Neural progenitor cell (in vitro differentiated cells): ENCODE measurements around the gene EYS. TPM values are rescaled to one million over a fixed set of nuclear protein-coding genes. Genes with fewer than 3 reads are reported as not detected.
"Not testable (repeated sequence)": the region's sequence is repeated elsewhere in the genome, so short reads cannot be mapped to it uniquely, and the experiment has no call there.

Experiments used
- DNase-seq: peaks from one replicate; pipeline ENCODE4 v3.0.0-alpha.2; 2016; ENCODE audit warnings: low spot score
- H2AFZ ChIP-seq: fragments of 200-600 bp; sonication (generic); replicated peaks from 2 replicates; pipeline ENCODE4 v1.6.1; 2016; ENCODE audit warnings: antibody characterized with exemption
- H3F3A ChIP-seq: fragments of 200-600 bp; sonication (generic); 2 replicates; pipeline ENCODE4 v1.6.1; 2016; ENCODE audit warnings: antibody characterized with exemption, low read depth
- H3K27ac ChIP-seq: fragments of 200-600 bp; sonication (generic); 2 replicates; pipeline ENCODE4 v1.5.1; 2016; ENCODE audit warnings: mild to moderate bottlenecking
- H3K27me3 ChIP-seq: fragments of 200-600 bp; sonication (generic); 2 replicates; pipeline ENCODE4 v1.6.1; 2016; ENCODE audit warnings: mild to moderate bottlenecking, moderate library complexity
- H3K36me3 ChIP-seq: fragments of 200-600 bp; sonication (generic); 2 replicates; pipeline ENCODE4 v1.5.1; 2016
- H3K4me1 ChIP-seq: fragments of 200-600 bp; sonication (generic); 2 replicates; pipeline ENCODE4 v1.6.1; 2016; ENCODE audit warnings: mixed run types
- H3K4me2 ChIP-seq: fragments of 200-600 bp; sonication (generic); 2 replicates; pipeline ENCODE4 v1.6.1; 2016
- H3K4me3 ChIP-seq: fragments of 200-600 bp; sonication (generic); 2 replicates; pipeline ENCODE4 v1.5.1; 2016
- H3K79me2 ChIP-seq: fragments of 200-600 bp; sonication (generic); 2 replicates; pipeline ENCODE4 v1.6.1; 2016; ENCODE audit warnings: low read depth
- H3K9ac ChIP-seq: fragments of 200-600 bp; sonication (generic); 2 replicates; pipeline ENCODE4 v1.6.1; 2016
- H3K9me3 ChIP-seq: fragments of 200-600 bp; sonication (generic); 2 replicates; pipeline ENCODE4 v1.5.1; 2016; ENCODE audit warnings: low read depth
- H4K20me1 ChIP-seq: fragments of 200-600 bp; sonication (generic); 2 replicates; pipeline ENCODE4 v1.6.1; 2016; ENCODE audit warnings: low read depth
- H3K27ac Mint-ChIP-seq: 3 replicates; pipeline ENCODE4 v1.8.0; 2021; ENCODE audit warnings: mixed read lengths
- H3K27me3 Mint-ChIP-seq: 2 replicates; pipeline ENCODE4 v1.8.0; 2022; ENCODE audit warnings: low read depth, mild to moderate bottlenecking, inconsistent platforms, moderate library complexity, mixed read lengths; ENCODE audit not compliant: insufficient read depth
- H3K36me3 Mint-ChIP-seq: 3 replicates; pipeline ENCODE4 v1.8.0; 2021; ENCODE audit warnings: mixed read lengths
- H3K4me1 Mint-ChIP-seq: 3 replicates; pipeline ENCODE4 v1.8.0; 2021; ENCODE audit warnings: mixed read lengths
- H3K4me3 Mint-ChIP-seq: 3 replicates; pipeline ENCODE4 v1.8.0; 2021; ENCODE audit warnings: mild to moderate bottlenecking, moderate library complexity, mixed read lengths
- H3K9me3 Mint-ChIP-seq: 3 replicates; pipeline ENCODE4 v1.8.0; 2020; ENCODE audit warnings: mixed read lengths
- EZH2 ChIP-seq: fragments of 200-600 bp; sonication (generic); IDR thresholded peaks from 2 replicates; pipeline ENCODE4 v1.6.1; 2017; ENCODE audit warnings: antibody characterized with exemption, mild to moderate bottlenecking, moderate library complexity
- EZH2phosphoT487 ChIP-seq: fragments of 200-600 bp; sonication (generic); IDR thresholded peaks from 2 replicates; pipeline ENCODE4 v1.6.1; 2017; ENCODE audit warnings: antibody characterized with exemption
- total RNA-seq: library from RNA; depleted of rRNA; stranded (reverse); fragments of >200 nt; gene quantifications from 2 replicates; pipeline ENCODE4 v1.2.3, GENCODE V29; 2015; ENCODE audit warnings: low replicate concordance
- TF ChIP-seq, protein P1 (sequence below): fragments of 200-600 bp; sonication (generic); IDR thresholded peaks from 2 replicates; pipeline ENCODE4 v1.5.1; 2017; ENCODE audit warnings: antibody characterized with exemption, mild to moderate bottlenecking

Gene EYS
- total RNA-seq, 1 donor from 2014 or later, result not detected

DNA sequence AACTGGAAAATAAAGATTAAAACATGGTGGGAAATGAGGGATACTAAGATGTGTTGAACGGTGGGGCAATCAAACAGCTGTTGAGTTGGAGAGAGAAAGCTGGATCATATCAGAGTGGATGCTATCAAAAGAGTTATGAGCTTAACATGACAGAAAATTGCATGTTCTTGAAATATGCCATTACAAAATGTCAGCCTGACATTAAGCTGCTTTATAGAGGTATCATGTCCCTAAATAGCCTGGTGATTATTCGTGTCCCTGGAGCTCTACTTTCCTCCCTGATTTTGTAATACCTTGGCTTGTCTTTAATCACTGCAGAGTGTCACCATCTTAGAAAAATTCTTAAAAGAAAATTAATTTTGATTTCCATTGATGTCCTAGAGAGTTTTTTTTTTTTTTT lies 1848.3 kb downstream of the EYS start:
- TF ChIP-seq EZH2phosphoT487 (no peak), EZH2 (no peak)
- TF ChIP-seq, protein P1, sequence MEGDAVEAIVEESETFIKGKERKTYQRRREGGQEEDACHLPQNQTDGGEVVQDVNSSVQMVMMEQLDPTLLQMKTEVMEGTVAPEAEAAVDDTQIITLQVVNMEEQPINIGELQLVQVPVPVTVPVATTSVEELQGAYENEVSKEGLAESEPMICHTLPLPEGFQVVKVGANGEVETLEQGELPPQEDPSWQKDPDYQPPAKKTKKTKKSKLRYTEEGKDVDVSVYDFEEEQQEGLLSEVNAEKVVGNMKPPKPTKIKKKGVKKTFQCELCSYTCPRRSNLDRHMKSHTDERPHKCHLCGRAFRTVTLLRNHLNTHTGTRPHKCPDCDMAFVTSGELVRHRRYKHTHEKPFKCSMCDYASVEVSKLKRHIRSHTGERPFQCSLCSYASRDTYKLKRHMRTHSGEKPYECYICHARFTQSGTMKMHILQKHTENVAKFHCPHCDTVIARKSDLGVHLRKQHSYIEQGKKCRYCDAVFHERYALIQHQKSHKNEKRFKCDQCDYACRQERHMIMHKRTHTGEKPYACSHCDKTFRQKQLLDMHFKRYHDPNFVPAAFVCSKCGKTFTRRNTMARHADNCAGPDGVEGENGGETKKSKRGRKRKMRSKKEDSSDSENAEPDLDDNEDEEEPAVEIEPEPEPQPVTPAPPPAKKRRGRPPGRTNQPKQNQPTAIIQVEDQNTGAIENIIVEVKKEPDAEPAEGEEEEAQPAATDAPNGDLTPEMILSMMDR, result no peak
- Histone ChIP-seq H2AFZ (no peak overlapping the region), H3K4me3 (no peak overlapping the region), H3K36me3 (no peaks in the 10 kb centered on the region), H3K27me3 (no peaks in the 10 kb centered on the region), H3K9ac (no peak overlapping the region), H3K4me2 (no peak overlapping the region), H4K20me1 (no peaks in the 10 kb centered on the region), H3F3A (no peaks in the 10 kb centered on the region), H3K79me2 (no peaks in the 10 kb centered on the region), H3K27ac (no peak overlapping the region), H3K9me3 (peaks cover 2% of the 10 kb centered on the region), H3K4me1 (no peaks in the 10 kb centered on the region)
- no peaks in the 10 kb centered on the region for H3K27me3 Mint-ChIP-seq
- H3K9me3 Mint-ChIP-seq, result no peaks in the 10 kb centered on the region
- H3K4me3 Mint-ChIP-seq, result no peak overlapping the region
- H3K4me1 Mint-ChIP-seq, result no peaks in the 10 kb centered on the region
- no peaks in the 10 kb centered on the region for H3K36me3 Mint-ChIP-seq
- no peak for DNase-seq
- no peak overlapping the region for H3K27ac Mint-ChIP-seq

DNA sequence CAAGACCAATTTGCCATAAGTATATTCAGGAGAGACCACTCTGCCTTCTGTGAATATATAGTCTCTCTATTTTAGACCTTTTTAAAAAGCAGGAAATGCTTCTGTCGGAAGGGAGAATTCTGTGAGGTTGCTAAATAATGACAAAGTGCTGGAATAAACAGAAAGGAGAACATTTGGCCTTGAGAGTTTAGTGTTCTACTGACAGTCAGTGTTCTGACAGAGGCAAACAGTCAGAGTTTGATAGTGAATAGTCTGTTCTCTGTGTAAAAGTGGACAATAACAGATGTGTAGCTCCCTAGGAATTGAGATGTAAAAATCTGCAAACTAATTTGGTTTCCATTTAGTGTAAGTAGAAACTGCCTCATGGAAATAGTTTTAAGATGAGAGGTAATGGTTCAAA lies 1850.8 kb downstream of the EYS start:
- TF ChIP-seq, protein P1, result no peak
- TF ChIP-seq EZH2, result no peak
- no peak for TF ChIP-seq EZH2phosphoT487
- Mint-ChIP-seq H3K4me1 (no peaks in the 10 kb centered on the region), H3K9me3 (peaks cover 6% of the 10 kb centered on the region), H3K27ac (no peak overlapping the region), H3K27me3 (no peaks in the 10 kb centered on the region), H3K36me3 (no peaks in the 10 kb centered on the region), H3K4me3 (no peak overlapping the region)
- no peaks in the 10 kb centered on the region for H3K36me3 ChIP-seq
- H3K9ac ChIP-seq, result no peak overlapping the region
- no peaks in the 10 kb centered on the region for H3F3A ChIP-seq
- no peaks in the 10 kb centered on the region for H4K20me1 ChIP-seq
- no peaks in the 10 kb centered on the region for H3K4me1 ChIP-seq
- H3K9me3 ChIP-seq, result peaks cover 3% of the 10 kb centered on the region
- H3K27ac ChIP-seq, result no peak overlapping the region
- no peak overlapping the region for H2AFZ ChIP-seq
- H3K4me2 ChIP-seq, result no peak overlapping the region
- no peaks in the 10 kb centered on the region for H3K27me3 ChIP-seq
- H3K4me3 ChIP-seq, result no peak overlapping the region
- no peaks in the 10 kb centered on the region for H3K79me2 ChIP-seq
- no peak for DNase-seq

DNA sequence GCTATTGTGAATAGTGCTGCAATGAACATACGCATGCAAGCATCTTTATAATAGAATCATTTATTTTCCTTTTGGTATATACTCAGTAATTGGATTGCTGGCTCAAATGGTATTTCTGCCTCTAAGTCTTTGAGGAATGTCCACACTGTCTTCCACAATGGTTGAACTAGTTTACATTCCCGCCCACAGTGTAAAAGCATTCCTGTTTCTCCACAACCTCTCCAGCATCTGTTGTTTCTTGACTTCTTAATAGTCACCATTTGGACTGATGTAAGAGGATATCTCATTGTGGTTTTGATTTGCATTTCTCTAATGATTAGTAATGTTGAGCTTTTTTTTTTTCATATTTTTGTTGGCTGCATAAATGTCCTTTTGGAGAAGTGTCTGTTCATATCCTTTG lies 1862.7 kb downstream of the EYS start:
- no peaks in the 10 kb centered on the region for H3K79me2 ChIP-seq
- Mint-ChIP-seq H3K27ac (no peak overlapping the region), H3K36me3 (no peaks in the 10 kb centered on the region), H3K27me3 (no peaks in the 10 kb centered on the region), H3K9me3 (peaks cover 8% of the 10 kb centered on the region), H3K4me1 (no peaks in the 10 kb centered on the region), H3K4me3 (no peak overlapping the region)
- DNase-seq, result no peak
- no peaks in the 10 kb centered on the region for H3F3A ChIP-seq
- no peaks in the 10 kb centered on the region for H3K4me1 ChIP-seq
- no peak for TF ChIP-seq EZH2phosphoT487
- TF ChIP-seq, protein P1, result no peak
- no peak for TF ChIP-seq EZH2
- H3K27ac ChIP-seq, result no peak overlapping the region
- H3K4me3 ChIP-seq, result no peak overlapping the region
- H2AFZ ChIP-seq, result no peak overlapping the region
- H4K20me1 ChIP-seq, result no peaks in the 10 kb centered on the region
- no peaks in the 10 kb centered on the region for H3K36me3 ChIP-seq
- H3K9ac ChIP-seq, result no peak overlapping the region
- no peak overlapping the region for H3K4me2 ChIP-seq
- no peaks in the 10 kb centered on the region for H3K9me3 ChIP-seq
- no peaks in the 10 kb centered on the region for H3K27me3 ChIP-seq

DNA sequence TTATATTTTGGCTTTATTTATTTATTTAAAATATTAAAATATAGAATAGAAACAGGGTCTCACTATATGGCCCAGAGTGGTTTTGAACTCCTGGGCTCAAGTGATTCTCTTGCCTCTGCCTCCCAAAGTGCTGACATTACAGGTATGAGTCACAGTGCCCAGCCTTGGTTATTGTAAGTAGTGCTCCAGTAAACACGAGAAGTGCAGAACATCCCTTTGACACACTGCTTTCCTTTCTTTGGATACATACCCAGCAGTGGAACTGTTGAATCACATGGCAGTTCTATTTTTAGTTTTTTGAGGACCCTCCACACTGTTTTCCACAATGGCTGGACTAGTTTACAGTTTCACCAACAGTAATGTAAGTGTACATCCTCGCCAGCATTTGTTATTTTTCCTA lies 1867.5 kb downstream of the EYS start:
- H4K20me1 ChIP-seq, result no peaks in the 10 kb centered on the region
- TF ChIP-seq EZH2phosphoT487 (no peak), EZH2 (no peak)
- TF ChIP-seq, protein P1, result no peak
- no peaks in the 10 kb centered on the region for H3K27me3 Mint-ChIP-seq
- H3K36me3 Mint-ChIP-seq, result no peaks in the 10 kb centered on the region
- no peaks in the 10 kb centered on the region for H3F3A ChIP-seq
- no peak overlapping the region for H3K4me3 Mint-ChIP-seq
- H3K27ac Mint-ChIP-seq, result no peak overlapping the region
- no peaks in the 10 kb centered on the region for H3K27me3 ChIP-seq
- no peak for DNase-seq
- H3K79me2 ChIP-seq, result no peaks in the 10 kb centered on the region
- H3K36me3 ChIP-seq, result no peaks in the 10 kb centered on the region
- peaks cover 6% of the 10 kb centered on the region for H3K9me3 Mint-ChIP-seq
- H3K4me3 ChIP-seq, result no peak overlapping the region
- no peak overlapping the region for H2AFZ ChIP-seq
- H3K4me2 ChIP-seq, result no peak overlapping the region
- no peaks in the 10 kb centered on the region for H3K4me1 ChIP-seq
- no peaks in the 10 kb centered on the region for H3K4me1 Mint-ChIP-seq
- no peaks in the 10 kb centered on the region for H3K9me3 ChIP-seq
- no peak overlapping the region for H3K27ac ChIP-seq
- no peak overlapping the region for H3K9ac ChIP-seq

DNA sequence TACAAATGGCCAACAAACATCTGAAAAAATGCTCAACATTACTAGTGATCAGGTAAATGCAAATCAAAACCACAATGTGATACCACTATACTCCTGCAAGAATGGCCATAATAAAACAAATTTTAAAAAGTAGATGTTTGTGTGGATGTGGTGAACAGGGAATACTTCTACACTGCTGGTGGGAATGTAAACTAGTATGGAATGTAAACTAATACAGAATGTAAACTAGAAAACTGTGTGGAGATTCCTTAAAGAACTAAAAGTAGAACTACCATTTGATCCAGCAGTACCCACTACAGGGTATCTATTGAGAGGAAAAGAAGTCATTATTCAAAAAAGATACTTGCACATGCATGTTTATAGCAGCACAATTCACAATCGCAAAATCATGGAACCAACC lies 1878.3 kb downstream of the EYS start:
- peaks cover 40% of the 10 kb centered on the region for H3K9me3 Mint-ChIP-seq
- H3K36me3 Mint-ChIP-seq, H3K9ac ChIP-seq, H2AFZ ChIP-seq, H3K27ac Mint-ChIP-seq, H3K4me1 ChIP-seq, H3K4me2 ChIP-seq, DNase-seq, H4K20me1 ChIP-seq, H3K4me3 ChIP-seq, H3K36me3 ChIP-seq, H3F3A ChIP-seq, H3K4me1 Mint-ChIP-seq, H3K4me3 Mint-ChIP-seq, H3K27me3 Mint-ChIP-seq, H3K27me3 ChIP-seq, H3K9me3 ChIP-seq, H3K27ac ChIP-seq, H3K79me2 ChIP-seq: not testable (repeated sequence)
